Subcutaneous adipose tissue (tissue), 4 donors: ENCODE results near the gene PTPN14. TPM values are rescaled to one million over a fixed set of nuclear protein-coding genes. Genes with fewer than 3 reads are reported as not detected.

Experiments used
- CTCF ChIP-seq: fragments of 450-650 bp; IDR thresholded peaks from one replicate; pipeline ENCODE4 v1.5.1; 2016; ENCODE audit warnings: low read depth, mild to moderate bottlenecking, control low read depth, antibody characterized with exemption, moderate library complexity
- total RNA-seq, 4 donors: library from RNA; depleted of rRNA; stranded (reverse); fragments of >200 nt; gene quantifications; one replicate each; pipeline ENCODE4 v1.1.0, GENCODE V29; 2016

The PTPN14 gene
- total RNA-seq: 10 to 100 TPM; 13.1 to 39.2 (median 30.0) TPM

- no peak for TF ChIP-seq CTCF
Measured at GRCh38 chr1:214551436-214552173, at the start of gene PTPN14. PTPN14 (minus strand) TSS chr1:214551602; CDS start chr1:214464803, 86,799 bp downstream.

- no peak for TF ChIP-seq CTCF
Measured at GRCh38 chr1:214593158-214593557, 41.8 kb upstream of the PTPN14 start.

GRCh38 chr1:214590696-214591095 lies 39.3 kb upstream of the PTPN14 start:
- TF ChIP-seq CTCF: no peak

GRCh38 chr1:214588963-214589597 lies 37.7 kb upstream of the PTPN14 start:
- no peak for TF ChIP-seq CTCF

GRCh38 chr1:214587165-214587564 lies 35.8 kb upstream of the PTPN14 start:
- TF ChIP-seq CTCF: no peak

GRCh38 chr1:214586621-214587020 lies 35.2 kb upstream of the PTPN14 start:
- TF ChIP-seq CTCF: no peak

- TF ChIP-seq CTCF: no peak
Measured at GRCh38 chr1:214584805-214585766, 33.7 kb upstream of the PTPN14 start.
